HepG2 (cell line): ENCODE measurements around the gene TMEM184B. TPM values are rescaled to one million over a fixed set of nuclear protein-coding genes. Genes with fewer than 3 reads are reported as not detected.
A peak's percentile ranks its signal among the peaks of the same experiment; 100 is the strongest.

ENCODE experiments used
- FOXC1 ChIP-seq: sonication (generic); formaldehyde crosslinking; IDR thresholded peaks from 2 replicates; pipeline ENCODE4 v1.8.0; 2022; ENCODE audit warnings: mild to moderate bottlenecking, missing genetic modification reagents, borderline replicate concordance
- FOXO1 ChIP-seq: sonication (generic); formaldehyde crosslinking; IDR thresholded peaks from 2 replicates; pipeline ENCODE4 v1.4.0; 2020; ENCODE audit warnings: missing genetic modification reagents
- HINFP ChIP-seq: sonication (generic); formaldehyde crosslinking; IDR thresholded peaks from 2 replicates; pipeline ENCODE4 v1.4.0; 2020; ENCODE audit warnings: low read depth, mild to moderate bottlenecking, missing genetic modification reagents
- HNF4G ChIP-seq, 2 experiments: sonication (generic) in 1 of 2; formaldehyde crosslinking in 1 of 2; IDR thresholded peaks; 2 replicates each; pipeline versions ENCODE4 v1.4.0 to v1.6.1; 2011 to 2020; ENCODE audit warnings: borderline replicate concordance in 2 of 2, low read depth in 2 of 2, mild to moderate bottlenecking in 2 of 2, low read length in 1 of 2, missing genetic modification reagents in 1 of 2, moderate library complexity in 1 of 2
- KLF16 ChIP-seq, 2 experiments: sonication (generic) in 1 of 2; formaldehyde crosslinking in 1 of 2; IDR thresholded peaks; 2 replicates each; pipeline versions ENCODE4 v1.6.1 to v1.8.0; 2016 to 2023; ENCODE audit warnings: missing genetic modification reagents in 2 of 2, missing compliant biosample characterization in 1 of 2
- MYPOP ChIP-seq: sonication (generic); formaldehyde crosslinking; IDR thresholded peaks from 2 replicates; pipeline ENCODE4 v1.8.1; 2023; ENCODE audit warnings: mild to moderate bottlenecking, moderate library complexity, missing genetic modification reagents
- NCOR1 ChIP-seq: fragments of 200-600 bp; sonication (generic); IDR thresholded peaks from 2 replicates; pipeline ENCODE4 v1.7.0; 2017; ENCODE audit warnings: antibody characterized with exemption, low read length, borderline replicate concordance
- POLR2A ChIP-seq, 2 experiments: IDR thresholded peaks; 2 replicates each; pipeline ENCODE4 v1.6.1; 2011; ENCODE audit warnings: low read depth in 2 of 2, low read length in 2 of 2, mild to moderate bottlenecking in 1 of 2, moderate library complexity in 1 of 2; ENCODE audit not compliant: insufficient read depth in 1 of 2
- RELA ChIP-seq: sonication (generic); formaldehyde crosslinking; IDR thresholded peaks from 2 replicates; pipeline ENCODE4 v1.4.0; 2020; ENCODE audit warnings: missing genetic modification reagents
- TRAFD1 ChIP-seq: sonication (generic); formaldehyde crosslinking; IDR thresholded peaks from 2 replicates; pipeline ENCODE4 v1.5.1; 2020; ENCODE audit warnings: missing genetic modification reagents, mild to moderate bottlenecking, borderline replicate concordance
- YEATS4 ChIP-seq: sonication (generic); formaldehyde crosslinking; IDR thresholded peaks from 2 replicates; pipeline ENCODE4 v1.4.0; 2020; ENCODE audit warnings: missing genetic modification reagents, borderline replicate concordance
- ZBTB2 ChIP-seq: sonication (generic); formaldehyde crosslinking; IDR thresholded peaks from 2 replicates; pipeline ENCODE4 v1.8.0; 2022; ENCODE audit warnings: low read depth, missing genetic modification reagents
- ZFP37 ChIP-seq: sonication (generic); formaldehyde crosslinking; IDR thresholded peaks from 2 replicates; pipeline ENCODE4 v1.4.0; 2020; ENCODE audit warnings: missing genetic modification reagents, borderline replicate concordance
- ZMAT3 ChIP-seq: sonication (generic); formaldehyde crosslinking; conservative IDR thresholded peaks from 2 replicates; pipeline ENCODE4 v1.7.0; 2021; ENCODE audit warnings: missing genetic modification reagents
- ZMYM4 ChIP-seq: sonication (generic); formaldehyde crosslinking; IDR thresholded peaks from 2 replicates; pipeline ENCODE4 v1.8.1; 2023; ENCODE audit warnings: mild to moderate bottlenecking, missing genetic modification reagents
- ZNF234 ChIP-seq: sonication (generic); formaldehyde crosslinking; conservative IDR thresholded peaks from 2 replicates; pipeline ENCODE4 v1.5.1; 2020; ENCODE audit warnings: mild to moderate bottlenecking, missing genetic modification reagents
- ZNF558 ChIP-seq: sonication (generic); formaldehyde crosslinking; IDR thresholded peaks from 2 replicates; pipeline ENCODE4 v1.9.0; 2022; ENCODE audit warnings: mild to moderate bottlenecking, missing genetic modification reagents, borderline replicate concordance
- ZNF770 ChIP-seq: sonication (generic); formaldehyde crosslinking; IDR thresholded peaks from 2 replicates; pipeline ENCODE4 v1.5.0; 2020; ENCODE audit warnings: mild to moderate bottlenecking, missing genetic modification reagents
- ZNF878 ChIP-seq: sonication (generic); formaldehyde crosslinking; IDR thresholded peaks from 2 replicates; pipeline ENCODE4 v1.8.1; 2023; ENCODE audit warnings: mild to moderate bottlenecking, missing genetic modification reagents, moderate library complexity
- ZZZ3 ChIP-seq: sonication (generic); formaldehyde crosslinking; IDR thresholded peaks from 2 replicates; pipeline ENCODE4 v1.4.0; 2020; ENCODE audit warnings: missing genetic modification reagents, mild to moderate bottlenecking, borderline replicate concordance
- polyA plus RNA-seq, 8 experiments: library from polyadenylated mRNA; depleted of rRNA in 3 of 8; stranded (reverse) in 7 of 8; unstranded in 1 of 8; fragments of >200 nt; fragmentation: Illumina TruSeq in 4 of 8; extraction: Trizol in 4 of 8; gene quantifications; 2 replicates each; pipeline versions ENCODE4 v1.2.1 to v1.2.3, GENCODE V29; 2011 to 2016; ENCODE audit warnings: low read depth in 4 of 8, missing spikeins in 1 of 8, mixed read lengths in 1 of 8; ENCODE audit not compliant: insufficient read depth in 1 of 8
- total RNA-seq, 5 experiments: library from RNA; depleted of rRNA; stranded (reverse); fragments of >200 nt; fragmentation: Illumina TruSeq; extraction: Trizol; gene quantifications; 2 replicates each; pipeline ENCODE4 v1.2.3, GENCODE V29; 2016; ENCODE audit warnings: low read depth in 1 of 5

Gene TMEM184B
- total and polyA plus RNA-seq, 2 of the 13 experiments (the other 11 are each of a cell fraction or from before 2014, with no cell fraction given): 15.9 to 16.0 TPM

- TF ChIP-seq POLR2A (IDR thresholded peaks at IDR 0.05; ENCODE audit: insufficient read depth in 1 of 2, low read depth in 2 of 2, low read length in 2 of 2) (0 out of 4 replicates have a peak, but pooled peaks of 1 of the 2 experiments have one; percentile 23), ZBTB2 (no peak), NCOR1 (0 out of 2 replicates have a peak, but pooled peaks have one; percentile 34), RELA (CRISPR knock-in tag) (no peak), HINFP (no peak), TRAFD1 (CRISPR knock-in tag) (no peak), ZZZ3 (CRISPR knock-in tag) (no peak), YEATS4 (CRISPR knock-in tag) (peak; percentile 54; the same call in 1 of the 2 replicates), ZNF234 (no peak), ZMYM4 (CRISPR knock-in tag) (peak; percentile 45; the same call in 1 of the 2 replicates), KLF16 (CRISPR knock-in tag; IDR thresholded peaks at IDR 0.05) (peak in 1 of 2 experiments; percentile 48; a peak in 1 of 4 replicates), ZNF770 (CRISPR knock-in tag) (peak; percentile 100), FOXO1 (CRISPR knock-in tag) (peak; percentile 93), ZMAT3 (0 out of 2 replicates have a peak, but pooled peaks have one; percentile 40), ZNF878 (CRISPR knock-in tag) (no peak), MYPOP (CRISPR knock-in tag) (peak; percentile 83; the same call in 1 of the 2 replicates), ZFP37 (0 out of 2 replicates have a peak, but pooled peaks have one; percentile 15), FOXC1 (CRISPR knock-in tag) (peak; percentile 20; the same call in 1 of the 2 replicates), ZNF558 (no peak), HNF4G (IDR thresholded peaks at IDR 0.05; ENCODE audit: borderline replicate concordance, low read depth, low read length) (peak; percentile 45; the same call in 1 of the 2 replicates), HNF4G (CRISPR knock-in tag; IDR thresholded peaks at IDR 0.05; ENCODE audit: borderline replicate concordance, low read depth) (peak; percentile 29; the same call in 1 of the 2 replicates)
Measured at GRCh38 chr22:38177926-38178604, 94.7 kb downstream of the TMEM184B start (continued).
